H54 (cell line): ENCODE measurements around the gene LRRFIP2.
"Not testable (repeated sequence)": the region's sequence is repeated elsewhere in the genome, so short reads cannot be mapped to it uniquely, and the experiment has no call there.

Source experiments
- DNase-seq: peaks from one replicate; pipeline ENCODE4 v3.0.0; 2011; ENCODE audit warnings: low spot score, mixed read lengths; ENCODE audit not compliant: insufficient read length
- FAIRE-seq: peaks from 3 replicates; lab custom pipeline; 2011; peaks lifted over from hg19 to GRCh38; lab: Jason Lieb, UNC
- POLR2A ChIP-seq: IDR thresholded peaks from 2 replicates; pipeline ENCODE4 v1.6.1; 2011; ENCODE audit warnings: low read depth, mild to moderate bottlenecking, low read length

The LRRFIP2 gene

GRCh38 chr3:37174532-37175126 lies at the start of gene LRRFIP2:
LRRFIP2 (minus strand) TSS chr3:37174582; CDS start chr3:37148983, 25,599 bp downstream.
- no peak for DNase-seq
- FAIRE-seq = peak; percentile 92

GRCh38 chr3:37223576-37223975 lies 49.2 kb upstream of the LRRFIP2 start:
- no peak for TF ChIP-seq POLR2A
- FAIRE-seq = no peak
- DNase-seq = no peak

More at GRCh38 chr3:37174532-37175126, at the start of gene LRRFIP2:
- TF ChIP-seq POLR2A = no peak

- no peak for TF ChIP-seq POLR2A
- DNase-seq = peak; percentile 29
- FAIRE-seq = peak; percentile 57
These were observed 48.8 kb upstream of the LRRFIP2 start for GRCh38 chr3:37223141-37223558.

GRCh38 chr3:37222542-37222941 lies 48.2 kb upstream of the LRRFIP2 start:
- not testable (repeated sequence) for FAIRE-seq, DNase-seq

- peak; percentile 88 for FAIRE-seq
- TF ChIP-seq POLR2A = no peak
These were observed 47.0 kb upstream of the LRRFIP2 start for GRCh38 chr3:37221407-37221806.

GRCh38 chr3:37219266-37219665 lies 44.9 kb upstream of the LRRFIP2 start:
- DNase-seq (no peak), FAIRE-seq (no peak)
- TF ChIP-seq POLR2A = no peak

More at GRCh38 chr3:37221407-37221806, 47.0 kb upstream of the LRRFIP2 start:
- DNase-seq = peak; percentile 77

DNA sequence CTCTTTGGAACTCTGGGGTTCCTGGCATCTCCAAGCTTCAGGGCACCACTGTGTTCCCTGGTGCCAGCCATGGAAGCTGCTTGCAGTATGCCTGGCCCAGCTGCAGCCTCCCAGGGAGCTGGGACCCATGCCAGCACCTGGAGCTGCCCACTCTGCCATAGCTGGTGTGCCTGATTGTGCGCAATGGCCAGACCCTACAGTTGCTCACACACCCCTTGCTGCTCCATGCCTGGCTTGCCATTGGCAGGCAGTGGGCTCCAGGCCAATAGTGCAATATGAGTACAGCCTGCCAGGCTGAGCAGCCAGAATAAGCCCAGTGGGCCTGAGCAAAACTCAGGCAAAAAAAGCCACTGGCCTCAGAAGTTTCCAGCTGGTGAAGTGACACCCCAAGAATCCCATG lies 43.8 kb upstream of the LRRFIP2 start:
- DNase-seq = no peak
- no peak for TF ChIP-seq POLR2A
- no peak for FAIRE-seq

DNA sequence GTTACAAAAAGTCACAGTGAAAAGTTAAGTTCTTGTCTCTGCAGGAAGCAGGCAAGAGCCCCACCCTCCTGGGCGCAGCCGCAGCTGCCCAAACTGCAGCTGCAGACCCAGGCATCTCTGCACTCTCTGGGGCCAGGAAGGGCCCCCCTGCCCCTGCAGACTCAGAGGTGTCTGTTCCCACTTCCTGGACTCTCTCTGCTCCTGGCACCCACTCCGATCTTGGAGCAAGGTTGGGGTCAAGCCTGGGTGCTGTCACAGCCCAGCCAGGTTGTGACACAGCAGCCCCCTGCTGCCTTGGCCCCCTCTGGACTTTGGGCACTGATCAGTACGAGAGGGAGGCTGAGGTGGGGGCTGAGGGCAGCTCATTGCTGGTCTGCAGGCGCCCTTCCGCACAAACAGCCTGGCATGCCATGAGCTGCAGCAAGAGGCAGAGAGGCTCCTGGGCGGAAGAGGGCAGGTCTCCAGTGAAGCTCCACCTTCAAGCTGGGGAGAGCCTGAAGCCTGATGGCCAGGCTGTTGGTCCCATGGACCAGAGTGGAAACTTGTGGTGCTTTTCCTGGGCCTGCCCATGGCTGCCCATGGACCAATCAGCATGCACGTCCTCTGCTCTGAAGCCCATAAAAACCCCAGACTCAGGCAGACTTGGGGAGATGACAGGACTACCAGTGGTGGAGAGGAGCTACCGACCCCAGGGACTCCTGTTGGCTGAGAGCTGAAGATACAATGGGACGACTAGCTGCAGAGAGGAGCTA lies 42.9 kb upstream of the LRRFIP2 start:
- DNase-seq (no peak), FAIRE-seq (no peak)
- no peak for TF ChIP-seq POLR2A

- FAIRE-seq = no peak
- no peak for TF ChIP-seq POLR2A
- no peak for DNase-seq
These were observed 42.3 kb upstream of the LRRFIP2 start for GRCh38 chr3:37216597-37217097.

GRCh38 chr3:37214076-37214475 lies 39.7 kb upstream of the LRRFIP2 start:
- DNase-seq = no peak
- TF ChIP-seq POLR2A = no peak
- FAIRE-seq = no peak

GRCh38 chr3:37210230-37210629 lies 35.8 kb upstream of the LRRFIP2 start:
- TF ChIP-seq POLR2A = no peak
- no peak for DNase-seq
- FAIRE-seq = no peak

DNA sequence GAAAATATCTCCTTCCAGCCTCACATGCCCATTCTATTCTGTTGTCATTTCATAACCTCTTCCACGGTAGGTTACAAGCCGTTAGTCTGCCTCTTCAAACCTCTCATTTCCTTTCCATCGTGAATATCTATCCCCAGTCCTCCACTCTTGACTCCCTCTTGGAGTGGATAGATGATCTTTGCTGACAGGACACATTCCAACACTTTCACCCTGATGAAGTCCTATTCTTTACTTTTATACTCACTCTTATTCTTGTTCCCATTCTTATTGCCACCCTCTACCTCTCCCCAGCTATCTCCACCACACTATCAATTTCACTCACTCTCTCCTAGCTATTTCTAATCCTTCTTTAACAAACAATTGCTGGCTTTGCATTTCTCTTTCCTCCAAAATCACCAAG lies 34.2 kb upstream of the LRRFIP2 start:
- DNase-seq, FAIRE-seq: not testable (repeated sequence)

DNA sequence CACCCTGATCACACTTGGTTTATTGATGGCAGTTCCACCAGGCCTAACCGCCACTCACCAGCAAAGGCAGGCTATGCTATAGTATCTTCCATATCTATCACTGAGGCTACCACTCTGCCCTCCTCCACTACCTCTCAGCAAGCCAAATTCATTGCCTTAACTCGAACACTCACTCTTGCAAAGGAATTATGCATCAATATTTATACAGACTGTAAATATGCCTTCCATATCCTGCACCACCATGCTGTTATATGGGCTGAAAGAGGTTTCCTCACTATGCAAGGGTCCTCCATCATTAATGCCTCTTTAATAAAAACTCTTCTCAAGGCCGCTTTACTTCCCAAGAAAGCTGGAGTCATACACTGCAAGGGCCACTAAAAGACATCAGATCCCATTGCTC lies 33.6 kb upstream of the LRRFIP2 start:
- not testable (repeated sequence) for FAIRE-seq, DNase-seq

DNA sequence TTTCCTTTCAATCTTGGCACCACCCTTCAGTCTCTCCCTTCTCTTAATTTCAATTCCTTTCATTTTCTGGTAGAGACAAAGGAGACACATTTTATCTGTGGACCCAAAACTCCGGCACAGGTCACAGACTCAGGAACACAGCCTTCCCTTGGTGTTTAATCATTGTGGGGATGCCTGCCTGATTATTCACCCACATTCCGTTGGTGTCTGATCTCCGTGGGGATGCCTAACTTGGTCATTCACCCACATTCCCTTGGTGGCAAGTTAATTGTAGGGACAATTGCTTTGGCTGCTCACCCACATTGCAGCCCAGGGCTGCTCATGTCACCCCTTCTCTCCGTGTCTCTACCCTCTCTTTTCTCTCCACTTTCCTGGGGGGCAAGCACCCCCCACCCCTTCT lies 31.7 kb upstream of the LRRFIP2 start:
- DNase-seq (peak; percentile 16), FAIRE-seq (peak; percentile 65)

- no peak for FAIRE-seq
- no peak for TF ChIP-seq POLR2A
- no peak for DNase-seq
These were observed 29.9 kb upstream of the LRRFIP2 start for GRCh38 chr3:37204314-37204713.
